NB4 (cell line): Measurements from ENCODE around the gene SENP8.

Experiments used
- DNase-seq: peaks from one replicate; pipeline ENCODE4 v3.0.0; 2010; ENCODE audit warnings: low read depth
- H3K4me3 ChIP-seq: one replicate; pipeline ENCODE4 v1.5.1; 2011; ENCODE audit warnings: mild to moderate bottlenecking, low read depth, low read length, moderate library complexity
- CTCF ChIP-seq: IDR thresholded peaks from one replicate; pipeline ENCODE4 v1.5.1; 2012; ENCODE audit warnings: low read depth, low read length
- MYC ChIP-seq: IDR thresholded peaks from 2 replicates; pipeline ENCODE4 v1.6.1; 2011; ENCODE audit warnings: low read depth, low read length
- POLR2A ChIP-seq: IDR thresholded peaks from 2 replicates; pipeline ENCODE4 v1.6.1; 2011; ENCODE audit warnings: mild to moderate bottlenecking; ENCODE audit not compliant: insufficient read length; ENCODE audit errors: extremely low read depth
- TF ChIP-seq, protein P1 (sequence below): IDR thresholded peaks from 2 replicates; pipeline ENCODE4 v1.6.1; 2011; ENCODE audit warnings: low read depth, low read length

SENP8 gene

GRCh38 chr15:72174551-72175165 is 56.5 kb downstream of the SENP8 start:
- TF ChIP-seq MYC (no peak), CTCF (no peak), POLR2A (no peak)
- TF ChIP-seq, protein P1, sequence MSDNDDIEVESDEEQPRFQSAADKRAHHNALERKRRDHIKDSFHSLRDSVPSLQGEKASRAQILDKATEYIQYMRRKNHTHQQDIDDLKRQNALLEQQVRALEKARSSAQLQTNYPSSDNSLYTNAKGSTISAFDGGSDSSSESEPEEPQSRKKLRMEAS: no peak
- H3K4me3 ChIP-seq: no peak overlapping the region
- no peak for DNase-seq

GRCh38 chr15:72175186-72176044 is 57.2 kb downstream of the SENP8 start:
- TF ChIP-seq CTCF: no peak
- no peak for TF ChIP-seq MYC
- TF ChIP-seq, protein P1: no peak
- TF ChIP-seq POLR2A: no peak
- H3K4me3 ChIP-seq: no peak overlapping the region
- DNase-seq: no peak

DNA sequence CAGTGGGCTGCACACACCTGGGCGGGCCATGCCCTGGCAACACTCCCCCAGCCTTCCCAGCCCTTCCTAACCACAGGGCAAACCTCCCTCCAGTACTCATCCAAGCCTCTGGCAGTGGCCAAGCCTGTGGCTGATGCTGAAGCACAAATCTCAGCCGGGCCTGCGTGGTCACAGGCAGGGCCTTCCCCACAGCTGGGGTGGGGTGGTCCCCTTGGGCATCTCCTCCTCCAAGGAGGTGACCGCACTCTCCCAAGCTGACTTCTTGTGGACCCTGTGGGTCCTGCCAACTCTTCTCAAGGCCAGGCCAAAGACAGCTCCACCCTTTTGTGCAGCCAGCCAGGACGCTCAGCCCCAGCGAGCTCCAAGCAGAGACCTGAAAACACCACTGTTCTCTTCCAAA is 58.0 kb downstream of the SENP8 start:
- no peak overlapping the region for H3K4me3 ChIP-seq
- TF ChIP-seq CTCF (no peak), MYC (no peak), POLR2A (no peak)
- TF ChIP-seq, protein P1: no peak
- no peak for DNase-seq

- DNase-seq: no peak
- no peak for TF ChIP-seq MYC
- TF ChIP-seq, protein P1: no peak
- no peak for TF ChIP-seq CTCF
- TF ChIP-seq POLR2A: no peak
- H3K4me3 ChIP-seq: no peak overlapping the region
These were observed 58.5 kb downstream of the SENP8 start for GRCh38 chr15:72176743-72177142.

DNA sequence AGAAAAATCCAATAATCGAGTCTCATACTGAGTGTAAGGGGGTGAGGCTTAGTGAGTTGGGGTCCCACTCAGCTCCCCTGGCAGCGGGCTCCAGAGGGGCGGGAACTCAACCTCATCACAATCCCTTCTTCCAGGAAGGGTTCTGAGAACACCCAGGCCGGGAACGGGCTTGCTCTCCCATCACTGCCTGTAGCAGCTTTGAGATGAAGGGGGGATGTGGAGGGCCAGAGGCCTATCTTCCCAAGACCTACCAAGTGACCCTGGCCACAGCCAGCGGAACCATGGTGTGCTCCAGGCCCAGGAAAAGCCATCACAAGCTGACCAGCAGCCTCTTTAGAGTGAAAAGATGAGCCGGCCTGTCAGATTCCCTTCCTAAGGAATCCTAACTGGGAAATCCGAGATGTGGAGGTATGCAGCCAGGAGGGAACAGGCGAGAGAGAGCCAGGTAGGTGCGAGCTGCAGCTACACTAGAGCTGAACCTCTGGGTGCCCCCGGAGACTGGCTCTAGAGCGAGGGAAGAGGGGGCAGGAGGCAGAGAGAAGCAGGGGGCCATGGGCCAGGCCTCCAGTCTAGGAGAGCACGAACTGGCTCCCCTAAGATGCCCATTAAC is 60.9 kb downstream of the SENP8 start:
- TF ChIP-seq MYC: no peak
- TF ChIP-seq POLR2A: no peak
- TF ChIP-seq, protein P1: no peak
- no peak for TF ChIP-seq CTCF
- no peak overlapping the region for H3K4me3 ChIP-seq
- no peak for DNase-seq
